Duodenal mucosa (tissue), 2 donors: ENCODE measurements around the gene PRRG2.

Experiments
- H3K27ac ChIP-seq: one replicate; pipeline ENCODE4 v1.7.0; 2013; ENCODE audit warnings: low read depth, low read length
- H3K27me3 ChIP-seq, 2 donors: one replicate each; pipeline ENCODE4 v1.7.0; 2013; ENCODE audit warnings: low read length in 2 of 2, control low read depth in 1 of 2; ENCODE audit not compliant: insufficient read depth in 2 of 2, control insufficient read depth in 1 of 2
- H3K36me3 ChIP-seq, 2 donors: one replicate each; pipeline ENCODE4 v1.7.0; 2013; ENCODE audit warnings: low read length in 2 of 2, control low read depth in 1 of 2; ENCODE audit not compliant: insufficient read depth in 2 of 2, control insufficient read depth in 1 of 2
- H3K4me1 ChIP-seq, 2 donors: one replicate each; pipeline ENCODE4 v1.7.0; 2013; ENCODE audit warnings: low read length in 2 of 2, control low read depth in 1 of 2; ENCODE audit not compliant: insufficient read depth in 2 of 2, control insufficient read depth in 1 of 2
- H3K4me3 ChIP-seq, 2 donors: one replicate each; pipeline ENCODE4 v1.7.0; 2013; ENCODE audit warnings: low read length in 2 of 2, low read depth in 1 of 2
- H3K9ac ChIP-seq, 2 donors: one replicate each; pipeline ENCODE4 v1.7.0; 2013; ENCODE audit warnings: low read length in 2 of 2, low read depth in 1 of 2
- H3K9me3 ChIP-seq, 2 donors: one replicate each; pipeline ENCODE4 v1.7.0; 2013; ENCODE audit warnings: low read length in 2 of 2, control low read depth in 1 of 2; ENCODE audit not compliant: control insufficient read depth in 1 of 2

PRRG2 gene

GRCh38 chr19:49585023-49585422, 3.9 kb downstream of the PRRG2 start:
- no peaks in the 10 kb centered on the region for H3K27me3 ChIP-seq
- no peaks in the 10 kb centered on the region for H3K9me3 ChIP-seq
- no peak overlapping the region for H3K27ac ChIP-seq
- peaks cover 0 to 6% of the 10 kb centered on the region in 2 donors for H3K4me1 ChIP-seq
- H3K36me3 ChIP-seq: no peaks in the 10 kb centered on the region
- no peak overlapping the region for H3K4me3 ChIP-seq
- no peak overlapping the region for H3K9ac ChIP-seq

GRCh38 chr19:49587227-49587626, 6.1 kb downstream of the PRRG2 start:
- Histone ChIP-seq H3K36me3 (no peaks in the 10 kb centered on the region), H3K9ac (no peak overlapping the region), H3K9me3 (no peaks in the 10 kb centered on the region), H3K4me1 (peaks cover 2 to 9% of the 10 kb centered on the region in 2 donors), H3K27ac (no peak overlapping the region), H3K4me3 (no peak overlapping the region), H3K27me3 (no peaks in the 10 kb centered on the region)

GRCh38 chr19:49588365-49589122, 7.4 kb downstream of the PRRG2 start:
- Histone ChIP-seq H3K27me3 (no peaks in the 10 kb centered on the region), H3K36me3 (no peaks in the 10 kb centered on the region), H3K4me1 (peaks cover 9 to 17% of the 10 kb centered on the region in 2 donors), H3K9me3 (no peaks in the 10 kb centered on the region), H3K9ac (no peak overlapping the region), H3K4me3 (no peak overlapping the region), H3K27ac (no peak overlapping the region)

- Histone ChIP-seq H3K9me3 (no peaks in the 10 kb centered on the region), H3K9ac (no peak overlapping the region), H3K27me3 (no peaks in the 10 kb centered on the region), H3K4me1 (peaks cover 15 to 23% of the 10 kb centered on the region in 2 donors), H3K4me3 (no peak overlapping the region), H3K36me3 (peaks cover 0 to 9% of the 10 kb centered on the region in 2 donors), H3K27ac (no peak overlapping the region)
Observed at GRCh38 chr19:49589502-49589905, 8.4 kb downstream of the PRRG2 start.

GRCh38 chr19:49590071-49590970, 9.2 kb downstream of the PRRG2 start:
- no peaks in the 10 kb centered on the region for H3K9me3 ChIP-seq
- H3K27me3 ChIP-seq: no peaks in the 10 kb centered on the region
- peak overlapping the region; percentile 93 for H3K27ac ChIP-seq
- peak overlapping the region; percentile 94 to 95 for H3K9ac ChIP-seq
- peak overlapping the region; percentile 78 to 93 for H3K4me3 ChIP-seq
- peaks cover 15 to 23% of the 10 kb centered on the region in 2 donors for H3K4me1 ChIP-seq
- peaks cover 0 to 12% of the 10 kb centered on the region in 2 donors for H3K36me3 ChIP-seq

- peak within 1 kb of the TSS; percentile 85 to 93 for H3K4me3 ChIP-seq
- peak within 1 kb of the TSS; percentile 94 to 95 for H3K9ac ChIP-seq
- H3K27ac ChIP-seq: peak within 1 kb of the TSS; percentile 93
- peaks cover 0 to 12% of the 10 kb centered on the region in 2 donors for H3K36me3 ChIP-seq
- H3K9me3 ChIP-seq: no peaks in the 10 kb centered on the region
- no peaks in the 10 kb centered on the region for H3K27me3 ChIP-seq
- peaks cover 15 to 23% of the 10 kb centered on the region in 2 donors for H3K4me1 ChIP-seq
Observed at GRCh38 chr19:49590971-49591730, 10.0 kb downstream of the PRRG2 start, which contains the start of gene PRR12. TSS of gene PRR12 (plus strand) at chr19:49591182. CDS start at chr19:49591655, 473 bp downstream.

GRCh38 chr19:49591731-49592485, 10.8 kb downstream of the PRRG2 start:
- H3K27me3 ChIP-seq: no peaks in the 10 kb centered on the region

GRCh38 chr19:49592486-49593232, 11.5 kb downstream of the PRRG2 start:
- Histone ChIP-seq H3K36me3 (peaks cover 0 to 19% of the 10 kb centered on the region in 2 donors), H3K4me3 (peak overlapping the region; percentile 85 to 90), H3K27me3 (no peaks in the 10 kb centered on the region), H3K4me1 (peaks cover 15 to 23% of the 10 kb centered on the region in 2 donors), H3K27ac (peak overlapping the region; percentile 42), H3K9ac (peak overlapping the region; percentile 52 to 77), H3K9me3 (no peaks in the 10 kb centered on the region)

More at GRCh38 chr19:49591731-49592485, 10.8 kb downstream of the PRRG2 start:
- Histone ChIP-seq H3K36me3 (peaks cover 0 to 17% of the 10 kb centered on the region in 2 donors), H3K27ac (peak overlapping the region; percentile 10), H3K4me1 (peaks cover 15 to 23% of the 10 kb centered on the region in 2 donors), H3K4me3 (peak overlapping the region; percentile 85 to 90), H3K9me3 (no peaks in the 10 kb centered on the region), H3K9ac (peak overlapping the region; percentile 52 to 77)
